ENCODE results near the gene PET117.

DNA sequence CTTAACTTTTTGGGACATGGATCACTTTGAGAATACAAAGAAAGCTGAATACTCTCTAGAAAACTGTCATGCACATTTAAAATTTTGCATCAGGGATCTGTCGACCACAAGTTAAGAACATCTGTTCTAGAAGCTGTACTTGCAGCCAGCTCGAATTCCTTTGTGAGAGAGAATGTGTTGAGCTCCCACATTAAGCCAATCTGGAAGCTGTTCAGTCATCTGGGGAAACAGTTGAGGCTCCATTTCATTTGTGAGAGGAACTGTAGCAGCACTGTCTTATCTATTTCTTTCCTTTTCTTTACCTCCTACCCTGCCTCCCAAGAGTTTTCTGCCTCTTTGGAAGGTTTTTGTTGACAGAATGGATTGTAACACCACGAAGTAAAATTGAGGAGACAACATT lies 50.8 kb downstream of the PET117 start:
- TF ChIP-seq, protein P1, sequence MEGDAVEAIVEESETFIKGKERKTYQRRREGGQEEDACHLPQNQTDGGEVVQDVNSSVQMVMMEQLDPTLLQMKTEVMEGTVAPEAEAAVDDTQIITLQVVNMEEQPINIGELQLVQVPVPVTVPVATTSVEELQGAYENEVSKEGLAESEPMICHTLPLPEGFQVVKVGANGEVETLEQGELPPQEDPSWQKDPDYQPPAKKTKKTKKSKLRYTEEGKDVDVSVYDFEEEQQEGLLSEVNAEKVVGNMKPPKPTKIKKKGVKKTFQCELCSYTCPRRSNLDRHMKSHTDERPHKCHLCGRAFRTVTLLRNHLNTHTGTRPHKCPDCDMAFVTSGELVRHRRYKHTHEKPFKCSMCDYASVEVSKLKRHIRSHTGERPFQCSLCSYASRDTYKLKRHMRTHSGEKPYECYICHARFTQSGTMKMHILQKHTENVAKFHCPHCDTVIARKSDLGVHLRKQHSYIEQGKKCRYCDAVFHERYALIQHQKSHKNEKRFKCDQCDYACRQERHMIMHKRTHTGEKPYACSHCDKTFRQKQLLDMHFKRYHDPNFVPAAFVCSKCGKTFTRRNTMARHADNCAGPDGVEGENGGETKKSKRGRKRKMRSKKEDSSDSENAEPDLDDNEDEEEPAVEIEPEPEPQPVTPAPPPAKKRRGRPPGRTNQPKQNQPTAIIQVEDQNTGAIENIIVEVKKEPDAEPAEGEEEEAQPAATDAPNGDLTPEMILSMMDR (IDR thresholded peaks at IDR 0.05; ENCODE audit: poor library complexity, severe bottlenecking), result no peak
- TF ChIP-seq POLR2AphosphoS5 (IDR thresholded peaks at IDR 0.05) (no peak), EZH2 (IDR thresholded peaks at IDR 0.05; ENCODE audit: borderline replicate concordance, insufficient read depth, low read length, poor library complexity, severe bottlenecking) (no peak), RAD21 (conservative IDR thresholded peaks at IDR 0.05) (no peak), EP300 (conservative IDR thresholded peaks at IDR 0.05; ENCODE audit: poor library complexity, severe bottlenecking) (no peak), MXI1 (conservative IDR thresholded peaks at IDR 0.05; ENCODE audit: poor library complexity, severe bottlenecking) (no peak)
